HG02973 (cell line): ENCODE data around the gene KCNT1.

Source experiments
- ATAC-seq: cut with Tn5 transposase; IDR thresholded peaks from one replicate; pipeline ENCODE4 v1.9.1; 2021; ENCODE audit warnings: moderate library complexity; ENCODE audit not compliant: unreplicated experiment

The KCNT1 gene

GRCh38 chr9:135698767-135699166 is 3.2 kb upstream of the KCNT1 start:
- ATAC-seq = no peak

GRCh38 chr9:135699440-135699839 is 2.5 kb upstream of the KCNT1 start, which contains the start of gene SOHLH1:
Gene SOHLH1 (minus strand): TSS chr9:135699481. CDS start chr9:135699467, 14 bp downstream.
- no peak for ATAC-seq

GRCh38 chr9:135700525-135700924 is 1.5 kb upstream of the KCNT1 start:
- ATAC-seq = no peak

GRCh38 chr9:135701067-135701958 is 672 bp upstream of the KCNT1 start:
- ATAC-seq = no peak

GRCh38 chr9:135703726-135704125 is 1.7 kb downstream of the KCNT1 start:
- ATAC-seq = no peak

- ATAC-seq = no peak
Observed at GRCh38 chr9:135704483-135704882, 2.5 kb downstream of the KCNT1 start.

GRCh38 chr9:135705376-135705775 is 3.4 kb downstream of the KCNT1 start:
- no peak for ATAC-seq

- ATAC-seq = no peak
Observed at GRCh38 chr9:135706288-135706687, 4.3 kb downstream of the KCNT1 start.

- no peak for ATAC-seq
Observed at GRCh38 chr9:135707252-135708138, 5.5 kb downstream of the KCNT1 start.

- no peak for ATAC-seq
Observed at GRCh38 chr9:135708164-135708563, 6.2 kb downstream of the KCNT1 start.

- ATAC-seq = no peak
Observed at GRCh38 chr9:135711391-135711790, 9.4 kb downstream of the KCNT1 start.

- no peak for ATAC-seq
Observed at GRCh38 chr9:135711881-135712280, 9.9 kb downstream of the KCNT1 start.

GRCh38 chr9:135712613-135713295 is 10.8 kb downstream of the KCNT1 start:
- ATAC-seq = no peak

- ATAC-seq = no peak
Observed at GRCh38 chr9:135714242-135715055, 12.5 kb downstream of the KCNT1 start.

- no peak for ATAC-seq
Observed at GRCh38 chr9:135715056-135715595, 13.1 kb downstream of the KCNT1 start.

- no peak for ATAC-seq
Observed at GRCh38 chr9:135716045-135716444, 14.1 kb downstream of the KCNT1 start.

- ATAC-seq = no peak
Observed at GRCh38 chr9:135717410-135717809, 15.4 kb downstream of the KCNT1 start.

GRCh38 chr9:135718616-135719015 is 16.6 kb downstream of the KCNT1 start:
- ATAC-seq = no peak

GRCh38 chr9:135719472-135719871 is 17.5 kb downstream of the KCNT1 start:
- no peak for ATAC-seq

GRCh38 chr9:135722365-135722764 is 20.4 kb downstream of the KCNT1 start:
- no peak for ATAC-seq
